Activated naive CD4-positive, alpha-beta T cell treated with anti-CD3 and anti-CD28 coated beads, Interleukin-2, amount 50 U/mL, for 16 hours (primary cell): ENCODE data around the gene STING1.

Experiments used
- DNase-seq: peaks from one replicate; pipeline ENCODE4 v3.0.0-alpha.2; 2020

STING1 gene

GRCh38 chr5:139439013-139439903 is 43.3 kb downstream of the STING1 start, which contains the start of gene DNAJC18:
Gene DNAJC18 (minus strand): TSS chr5:139439525. CDS start chr5:139439445, 80 bp downstream.
- peak; percentile 92 for DNase-seq

DNA sequence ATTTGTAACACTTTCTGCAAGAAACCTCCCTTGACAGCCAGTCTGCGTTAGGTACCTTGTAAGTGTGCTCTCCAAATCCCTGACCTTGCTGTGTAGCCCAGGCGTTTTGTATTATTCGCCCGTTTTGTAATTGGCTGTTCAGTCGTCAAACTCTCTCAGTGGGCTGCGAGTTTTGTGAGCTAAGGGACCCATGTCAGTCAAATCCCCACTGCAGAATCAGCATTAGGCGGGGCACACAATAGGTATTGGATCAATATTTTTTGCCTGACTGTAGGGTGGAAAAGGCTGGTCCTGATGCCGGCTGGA is 43.9 kb downstream of the STING1 start:
- no peak for DNase-seq

DNA sequence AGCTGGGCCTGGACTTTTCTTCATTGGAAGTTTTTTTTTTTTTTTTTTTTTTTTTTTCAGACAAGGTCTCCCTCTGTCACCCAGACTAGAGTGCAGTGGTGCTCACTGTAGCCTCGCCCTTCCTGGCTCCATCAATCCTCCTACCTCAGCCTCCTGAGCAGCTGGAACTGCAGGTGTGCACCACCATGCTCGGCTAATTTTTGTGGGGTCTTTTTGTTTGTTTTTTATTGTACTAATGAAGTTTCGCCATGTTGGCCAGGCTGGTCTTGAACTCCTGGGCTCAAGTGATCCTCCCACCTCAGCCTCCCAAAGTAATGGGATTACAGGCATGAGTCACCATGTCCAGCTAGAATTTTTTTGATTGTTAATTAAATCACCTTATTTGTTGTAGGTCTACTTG is 46.9 kb downstream of the STING1 start:
- DNase-seq = no peak

GRCh38 chr5:139431706-139432105 is 50.9 kb downstream of the STING1 start:
- no peak for DNase-seq

DNA sequence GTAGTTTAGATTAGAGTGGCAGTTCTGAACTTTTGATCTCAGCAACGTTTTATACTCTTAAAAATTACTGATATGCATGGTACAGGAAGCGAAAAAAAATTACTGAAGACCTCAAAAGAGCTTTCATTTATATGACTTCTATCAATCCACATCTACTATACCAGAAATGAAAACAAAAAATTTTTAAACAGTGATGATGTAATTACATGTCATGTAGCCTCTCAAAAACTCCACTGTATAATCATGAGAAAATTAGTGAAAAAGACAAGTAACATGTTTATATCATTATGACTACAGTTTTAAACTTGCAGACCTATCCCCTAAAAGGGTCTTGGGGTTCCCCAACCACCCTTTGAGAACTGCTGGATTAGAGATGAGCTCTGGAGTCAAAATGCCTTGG is 52.5 kb downstream of the STING1 start:
- no peak for DNase-seq

DNA sequence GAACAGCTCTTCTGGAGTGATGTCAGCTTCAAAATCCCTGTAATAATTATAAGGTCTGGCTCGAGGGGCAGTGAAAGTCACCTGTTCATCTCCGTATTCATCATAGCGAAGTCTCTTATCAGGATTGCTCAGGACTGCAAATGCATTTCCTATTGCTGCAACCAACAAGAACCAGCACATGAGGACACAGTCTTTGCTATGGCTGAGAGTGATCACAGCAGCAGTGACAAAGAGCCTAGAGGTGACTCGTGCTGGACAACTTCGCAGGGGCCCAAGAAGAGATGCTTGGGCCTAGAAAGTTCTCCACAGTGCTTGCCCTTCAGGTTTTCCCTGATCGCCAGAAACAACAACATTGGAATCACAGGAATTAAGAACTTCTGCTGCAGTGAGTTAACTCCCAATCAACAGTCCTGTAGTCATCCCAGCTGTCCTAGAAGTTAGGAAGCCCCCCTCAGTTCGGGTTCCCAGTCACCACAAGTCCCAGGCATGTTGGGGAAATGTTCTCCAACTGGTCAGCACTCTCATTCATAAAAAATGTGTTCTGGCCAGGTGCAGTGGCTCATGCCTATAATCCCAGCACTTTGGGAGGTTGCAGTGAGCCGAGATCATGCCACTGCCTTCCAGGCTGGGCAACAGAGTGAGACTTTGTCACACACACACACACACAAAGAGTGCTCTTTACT is 56.2 kb downstream of the STING1 start:
- no peak for DNase-seq
